Stimulated activated CD4-positive, alpha-beta T cell treated with anti-CD3 and anti-CD28 coated beads, Interleukin-15, amount 100 ng/mL, for 24 hours (primary cell): ENCODE results near the gene MAP3K4.
"Not testable (repeated sequence)": the region's sequence is repeated elsewhere in the genome, so short reads cannot be mapped to it uniquely, and the experiment has no call there.

Experiments
- DNase-seq: peaks from one replicate; pipeline ENCODE4 v3.0.0-alpha.2; 2020

The MAP3K4 gene

GRCh38 chr6:160991406-160992060 is at the start of gene MAP3K4:
Gene MAP3K4, plus strand, starts transcription at chr6:160991769. Its CDS starts 163 bp downstream, at chr6:160991932.
- peak; percentile 88 for DNase-seq

- no peak for DNase-seq
These were observed 47.6 kb upstream of the MAP3K4 start for GRCh38 chr6:160943997-160944396.

DNA sequence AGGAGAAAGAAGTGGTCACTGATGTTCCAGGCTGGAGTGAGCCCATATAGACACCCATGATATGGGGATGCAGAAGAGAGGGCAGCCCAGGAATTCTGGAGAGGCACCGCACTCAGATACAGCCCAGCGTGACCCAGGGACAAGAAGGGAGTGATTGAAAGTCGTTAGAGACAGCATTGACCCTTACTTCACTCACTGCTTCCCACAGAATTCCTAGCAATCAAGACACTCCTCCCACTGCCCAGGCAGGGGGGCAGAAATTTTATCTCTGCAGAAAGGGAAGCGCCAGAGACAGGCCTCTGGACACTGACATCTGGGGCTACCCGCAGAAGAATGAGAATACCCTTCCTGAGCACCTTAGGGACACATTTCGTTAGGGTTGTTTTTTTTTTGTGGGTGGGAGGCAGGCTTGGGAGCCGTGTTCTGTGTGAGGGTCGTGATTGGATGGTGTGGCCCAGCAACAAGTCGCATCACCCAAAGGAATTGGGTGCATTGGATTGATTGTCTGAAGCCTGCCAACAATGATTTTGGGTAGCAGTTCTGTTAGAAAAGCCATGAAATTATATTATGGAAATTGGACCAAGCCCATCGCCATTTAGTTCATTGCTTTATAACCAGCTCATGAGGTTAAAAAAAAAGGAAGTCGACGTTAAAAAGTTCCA is 45.9 kb upstream of the MAP3K4 start:
- DNase-seq = no peak

DNA sequence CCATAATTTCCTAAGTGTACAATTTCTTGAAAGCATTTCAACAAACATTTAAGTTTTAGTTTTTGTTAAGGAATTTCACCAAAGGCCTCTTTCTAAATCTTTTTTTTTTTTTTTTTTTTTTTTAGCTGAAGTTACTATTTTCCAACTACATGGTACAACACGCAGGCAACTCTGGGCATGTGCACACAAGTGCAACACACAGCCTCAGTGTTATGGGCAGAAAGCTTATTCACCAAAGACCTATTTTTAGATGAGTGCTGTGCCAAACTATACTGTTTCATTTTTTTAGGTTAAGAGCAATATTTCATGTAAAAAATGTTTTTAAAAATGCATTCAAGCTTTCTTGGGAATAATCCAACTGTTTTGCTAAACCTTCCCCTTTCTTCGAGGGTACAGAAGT is 42.0 kb upstream of the MAP3K4 start:
- DNase-seq = no peak

GRCh38 chr6:160950507-160950906 is 41.1 kb upstream of the MAP3K4 start:
- DNase-seq = no peak

- no peak for DNase-seq
These were observed 40.2 kb upstream of the MAP3K4 start for GRCh38 chr6:160951187-160952030.

DNA sequence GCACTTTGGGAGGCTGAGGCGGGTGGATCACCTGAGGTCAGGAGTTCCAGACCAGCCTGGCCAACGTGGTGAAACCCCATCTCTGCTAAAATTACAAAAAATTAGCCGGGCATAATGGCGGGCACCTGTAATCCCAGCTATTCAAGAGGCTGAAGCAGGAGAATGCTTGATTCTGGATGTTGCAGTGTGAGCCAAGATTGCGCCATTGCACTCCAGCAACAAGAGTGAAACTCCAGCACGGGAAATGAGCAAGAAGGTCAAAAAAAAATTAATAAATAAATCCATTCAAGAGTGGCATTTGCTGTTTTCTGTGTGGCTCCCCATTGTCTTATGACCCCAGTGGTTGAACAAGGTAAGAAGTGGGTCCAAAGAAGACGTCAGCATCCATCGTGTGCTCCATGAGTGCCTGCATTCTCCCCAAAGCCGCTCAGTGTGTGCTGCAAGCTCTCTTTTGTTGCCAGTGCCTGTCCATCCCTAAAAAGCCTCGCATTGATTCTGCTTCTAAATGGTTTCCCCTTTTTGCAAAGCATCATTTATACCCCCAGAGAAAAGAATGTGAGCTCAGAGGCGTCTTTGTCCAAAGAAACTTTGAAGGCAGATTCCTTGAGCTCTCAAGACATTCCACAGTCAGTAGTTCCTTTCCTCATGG is 38.8 kb upstream of the MAP3K4 start:
- no peak for DNase-seq

DNA sequence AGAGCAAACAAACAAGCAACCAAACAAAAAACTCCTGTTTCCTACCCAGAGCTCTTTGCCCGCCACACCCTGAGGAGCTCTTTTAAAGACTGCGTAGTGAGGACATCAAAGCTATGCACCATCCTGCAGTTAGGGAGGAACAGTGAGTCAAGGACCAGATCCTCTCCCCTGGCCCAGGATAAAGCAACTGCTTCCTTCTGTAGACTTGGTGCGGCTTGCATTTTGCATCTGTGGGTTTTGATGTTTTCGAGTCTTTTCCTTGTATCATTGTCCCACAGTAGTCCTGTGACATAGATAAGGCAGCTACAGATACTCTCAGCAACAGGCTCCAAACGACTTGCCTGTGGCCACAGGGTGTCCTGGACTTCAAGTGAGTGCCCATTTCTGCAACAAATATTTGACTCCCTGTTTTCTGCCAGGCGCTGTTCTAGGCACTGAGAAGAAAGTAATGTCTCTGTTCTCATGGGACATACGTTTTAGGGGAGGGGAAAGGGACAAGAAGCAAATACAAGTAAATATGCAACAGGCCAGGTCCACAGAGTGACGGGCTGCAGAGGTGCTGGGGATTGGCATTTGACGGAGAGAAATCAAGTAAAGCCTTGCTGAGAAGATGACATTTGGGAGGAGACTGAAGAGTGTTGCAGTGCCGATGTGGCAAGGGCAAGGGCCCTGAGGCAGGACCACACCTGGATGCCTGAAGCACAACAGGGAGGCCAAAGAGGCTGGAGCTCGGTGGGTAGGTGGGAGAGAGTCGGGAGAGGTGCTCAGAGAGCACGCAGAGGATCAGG is 35.9 kb upstream of the MAP3K4 start:
- DNase-seq = no peak

- DNase-seq = no peak
These were observed 35.1 kb upstream of the MAP3K4 start for GRCh38 chr6:160956300-160957035.

DNA sequence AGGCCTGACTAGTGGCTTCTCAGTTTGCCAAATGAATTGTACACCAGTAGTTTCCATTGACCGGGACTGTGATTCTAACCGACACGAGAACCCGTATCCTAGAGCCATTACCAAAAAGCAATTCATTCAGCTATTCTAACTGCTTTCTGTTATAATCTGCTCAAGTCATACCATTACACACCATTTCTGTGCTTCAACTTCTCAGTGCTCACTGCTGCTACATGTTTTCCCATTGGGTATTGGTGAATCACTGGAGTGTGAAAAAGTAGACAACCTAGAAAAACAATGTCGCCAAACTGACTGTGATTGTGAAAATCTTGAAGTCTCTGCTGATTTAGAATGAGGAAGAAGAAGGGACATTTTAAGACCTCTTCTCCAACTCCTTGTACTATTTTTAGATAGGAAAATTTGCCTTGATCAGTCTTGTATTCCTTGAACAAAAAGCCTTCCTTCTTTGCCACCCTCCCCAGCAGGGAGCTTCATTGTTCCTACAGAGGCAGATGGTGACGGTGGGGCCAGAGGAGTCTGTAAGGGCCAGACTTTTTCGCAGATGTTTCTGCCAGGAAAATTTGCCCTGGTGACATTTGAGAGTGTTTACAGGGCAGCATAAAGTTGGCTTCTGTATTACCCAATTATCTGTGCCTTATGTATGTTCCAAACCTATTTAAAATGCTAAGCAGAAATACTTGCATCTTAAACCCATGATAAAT is 31.7 kb upstream of the MAP3K4 start:
- DNase-seq = no peak

DNA sequence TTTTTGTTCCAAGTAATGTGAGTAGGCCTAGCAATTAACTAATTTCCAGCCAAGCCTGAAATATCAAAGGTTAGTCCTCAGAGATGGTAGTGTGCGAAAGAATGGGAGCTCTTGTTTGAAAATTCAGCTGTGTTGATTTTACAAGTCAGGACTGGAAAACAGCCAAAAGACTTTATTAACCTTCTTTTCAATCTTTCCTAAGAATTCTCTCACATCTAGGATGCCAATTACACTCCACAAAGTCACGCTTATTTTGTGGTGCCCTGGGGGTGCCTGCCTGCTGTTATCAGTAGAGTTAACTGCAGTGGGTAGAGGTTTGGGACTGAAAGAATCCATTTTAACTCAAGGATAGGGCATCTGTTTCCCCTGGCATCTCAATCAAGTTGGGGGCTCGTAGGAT is 30.7 kb upstream of the MAP3K4 start:
- no peak for DNase-seq

DNA sequence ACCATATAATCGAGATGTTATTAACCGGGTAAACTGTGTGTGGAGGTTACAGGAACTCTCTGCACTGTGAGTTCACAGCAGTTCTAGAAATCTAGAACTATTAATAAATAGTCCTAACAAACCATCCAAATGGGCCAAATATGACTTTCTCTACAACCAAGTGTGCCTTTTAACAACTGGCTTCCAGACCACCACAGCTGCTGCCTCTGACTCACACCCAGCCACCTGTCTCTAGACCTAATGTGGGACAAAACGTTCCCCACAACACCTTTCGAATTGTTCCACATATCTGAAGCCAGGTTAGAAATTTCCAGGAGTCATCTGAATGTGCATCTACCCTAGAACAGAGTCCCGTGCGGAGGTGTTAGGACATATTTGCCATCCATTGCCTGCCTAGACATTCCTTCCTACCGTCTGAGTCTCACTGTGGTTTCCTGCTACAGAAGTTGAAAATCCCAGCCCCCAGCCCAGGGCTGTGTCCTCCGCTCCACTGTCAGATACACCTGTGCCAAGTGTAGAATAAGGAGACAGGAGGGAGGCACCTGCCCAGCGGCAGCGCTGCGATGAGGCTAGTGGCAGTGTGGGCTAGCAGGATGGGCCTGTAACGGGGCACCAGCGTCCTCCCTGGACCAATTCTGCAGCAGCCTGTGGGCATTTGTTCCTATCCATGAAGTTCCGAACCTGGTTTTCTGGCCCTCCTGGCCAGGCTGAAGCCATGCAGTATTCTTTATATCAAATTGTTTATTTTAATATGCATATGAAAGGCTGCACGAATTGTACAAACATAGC is 28.5 kb upstream of the MAP3K4 start:
- no peak for DNase-seq

GRCh38 chr6:160963651-160964050 is 27.9 kb upstream of the MAP3K4 start:
- no peak for DNase-seq

DNA sequence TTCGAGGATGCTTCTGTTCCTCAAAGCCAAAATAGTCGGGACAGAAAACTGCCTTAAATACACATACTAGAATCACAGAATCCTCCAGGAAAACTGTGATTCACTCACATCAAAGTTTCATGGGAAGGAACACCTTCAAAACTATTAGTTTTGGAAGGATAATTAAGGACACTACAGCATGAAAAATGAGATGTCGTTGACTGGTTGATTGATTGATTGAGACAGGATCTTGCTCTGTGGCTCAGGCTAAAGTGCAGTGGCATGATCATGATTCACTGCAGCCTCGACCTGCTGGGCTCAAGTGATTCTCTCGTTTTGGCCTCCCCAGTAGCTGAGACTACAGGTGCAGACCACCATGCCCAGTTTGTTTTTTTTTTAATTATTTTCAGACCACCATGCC is 25.7 kb upstream of the MAP3K4 start:
- no peak for DNase-seq

- no peak for DNase-seq
These were observed 24.9 kb upstream of the MAP3K4 start for GRCh38 chr6:160966493-160967229.

DNA sequence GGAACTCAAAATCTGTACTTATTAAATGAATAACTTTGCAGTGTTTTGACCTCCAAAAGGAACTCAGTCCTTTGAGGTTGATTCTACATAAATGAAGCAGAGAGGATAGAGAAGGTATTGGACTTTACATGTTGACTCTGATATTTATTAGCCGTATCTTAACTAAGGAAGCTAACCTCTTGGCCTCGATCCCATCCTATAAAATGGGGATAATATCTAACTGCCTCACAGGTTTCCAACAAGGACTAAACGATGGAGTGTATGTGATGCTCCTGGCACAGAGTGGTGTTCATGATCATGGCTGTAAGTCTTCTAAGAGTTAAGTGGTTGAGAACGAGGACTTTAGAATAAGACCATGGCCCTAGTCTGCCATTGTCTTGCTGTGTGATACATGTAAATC is 24.2 kb upstream of the MAP3K4 start:
- no peak for DNase-seq

DNA sequence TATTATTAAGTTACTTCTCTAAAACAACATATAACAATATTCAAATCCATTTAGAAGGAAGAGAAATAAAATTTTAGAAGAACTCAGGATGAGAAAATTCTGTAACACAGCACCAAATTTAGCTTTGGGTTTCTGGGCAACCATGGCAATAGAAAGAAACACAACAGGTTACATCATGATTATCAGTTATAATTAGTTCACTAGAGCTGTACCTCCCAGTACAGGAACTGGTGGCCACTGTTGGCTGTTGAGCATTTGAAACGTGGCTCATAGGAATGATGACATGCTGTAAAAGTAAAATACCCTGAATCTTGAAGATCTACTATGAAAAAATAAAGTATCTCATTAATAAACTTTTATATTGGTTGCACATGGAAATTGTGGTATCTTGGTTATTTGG is 23.7 kb upstream of the MAP3K4 start:
- no peak for DNase-seq

- no peak for DNase-seq
These were observed 20.4 kb upstream of the MAP3K4 start for GRCh38 chr6:160971171-160971570.

- no peak for DNase-seq
These were observed 19.5 kb upstream of the MAP3K4 start for GRCh38 chr6:160972111-160972510.

- DNase-seq = not testable (repeated sequence)
These were observed 19.0 kb upstream of the MAP3K4 start for GRCh38 chr6:160972594-160972993.
